COR-L47 (cell line): ENCODE measurements around the gene TNFRSF14.
A peak's percentile ranks its signal among the peaks of the same experiment; 100 is the strongest.

Experiments
- DNase-seq: peaks from one replicate; lab custom pipeline; 2025; lab: John Stamatoyannopoulos, UW

The TNFRSF14 gene

GRCh38 chr1:2554621-2555387 lies 1.4 kb upstream of the TNFRSF14 start:
- peak; percentile 36 for DNase-seq

- peak; percentile 45 for DNase-seq
Observed at GRCh38 chr1:2555634-2556276, 416 bp upstream of the TNFRSF14 start.

- DNase-seq, result no peak
Observed at GRCh38 chr1:2556678-2557481, 709 bp downstream of the TNFRSF14 start.

- no peak for DNase-seq
Observed at GRCh38 chr1:2557482-2558400, 1.6 kb downstream of the TNFRSF14 start.

GRCh38 chr1:2558420-2558819 lies 2.2 kb downstream of the TNFRSF14 start:
- no peak for DNase-seq

- no peak for DNase-seq
Observed at GRCh38 chr1:2558861-2559260, 2.7 kb downstream of the TNFRSF14 start.

- DNase-seq, result no peak
Observed at GRCh38 chr1:2559509-2560298, 3.5 kb downstream of the TNFRSF14 start.

- no peak for DNase-seq
Observed at GRCh38 chr1:2560299-2561073, 4.3 kb downstream of the TNFRSF14 start.

- DNase-seq, result peak; percentile 37
Observed at GRCh38 chr1:2561446-2561845, 5.3 kb downstream of the TNFRSF14 start.

GRCh38 chr1:2561898-2562895 lies 6.0 kb downstream of the TNFRSF14 start:
- no peak for DNase-seq

GRCh38 chr1:2563205-2563604 lies 7.0 kb downstream of the TNFRSF14 start:
- no peak for DNase-seq

GRCh38 chr1:2564006-2564814 lies 8.0 kb downstream of the TNFRSF14 start:
- DNase-seq, result no peak

GRCh38 chr1:2564815-2565374 lies 8.7 kb downstream of the TNFRSF14 start:
- peak; percentile 66 for DNase-seq

- no peak for DNase-seq
Observed at GRCh38 chr1:2566101-2567045, 10.2 kb downstream of the TNFRSF14 start.

- DNase-seq, result no peak
Observed at GRCh38 chr1:2567083-2567679, 11.0 kb downstream of the TNFRSF14 start.
